ENCODE measurements around the gene SLC8A1. TPM values are rescaled to one million over a fixed set of nuclear protein-coding genes. Genes with fewer than 3 reads are reported as not detected.

SLC8A1 gene
- total RNA-seq, 1 donor from 2014 or later: 34.8 TPM

DNA sequence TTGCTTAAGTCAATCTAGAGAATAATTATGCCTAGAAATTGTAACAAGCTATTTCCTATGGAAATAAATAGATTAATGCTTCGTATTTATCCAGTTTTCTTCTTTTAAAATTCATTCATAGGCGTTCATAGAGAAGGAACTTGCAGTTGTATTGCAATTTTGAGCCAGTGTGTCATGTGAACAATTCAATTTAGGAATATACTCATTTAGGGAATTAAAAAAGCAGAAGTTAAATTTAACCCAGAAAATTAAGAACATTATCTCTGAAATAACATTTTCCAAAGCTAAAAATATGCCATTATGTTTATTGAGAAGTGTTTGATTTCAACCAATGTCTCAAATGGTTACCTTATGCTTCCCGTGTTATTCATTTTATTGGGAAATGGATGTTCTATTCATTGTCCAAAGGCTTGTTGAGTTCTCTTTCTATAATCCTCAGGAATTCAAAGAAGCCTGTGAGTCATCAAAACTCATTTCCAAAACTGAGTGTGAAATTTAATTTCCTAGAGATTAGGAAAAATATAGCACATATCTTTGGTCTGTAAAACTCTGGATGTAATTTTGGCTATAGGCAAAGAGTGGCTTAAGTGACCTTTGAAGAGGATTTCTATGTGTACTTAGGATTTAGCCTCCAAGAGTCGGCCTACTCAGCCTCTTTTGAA is 99.7 kb downstream of the SLC8A1 start:
- Mint-ChIP-seq H3K9me3 (ENCODE audit: unreplicated experiment) (no peaks in the 10 kb centered on the region), H3K4me1 (ENCODE audit: low read depth, unreplicated experiment) (peaks cover 33% of the 10 kb centered on the region), H3K27me3 (ENCODE audit: low read depth, unreplicated experiment) (no peaks in the 10 kb centered on the region), H3K27ac (ENCODE audit: unreplicated experiment) (peak overlapping the region; percentile 34), H3K36me3 (ENCODE audit: low read depth, unreplicated experiment) (no peaks in the 10 kb centered on the region), H3K4me3 (ENCODE audit: unreplicated experiment) (no peak overlapping the region)
- Histone ChIP-seq H3K27ac (ENCODE audit: low read depth, low read length) (no peak overlapping the region), H3K9ac (ENCODE audit: low read length) (no peak overlapping the region), H3K4me2 (ENCODE audit: low read length) (no peak overlapping the region), H3K27me3 (ENCODE audit: insufficient read depth, low read length) (no peaks in the 10 kb centered on the region), H3K4me1 (ENCODE audit: insufficient read depth, low read length) (peaks cover 17% of the 10 kb centered on the region), H3K36me3 (ENCODE audit: insufficient read depth, low read length) (no peaks in the 10 kb centered on the region), H3K4me3 (ENCODE audit: insufficient read depth, low read depth, low read length) (no peak overlapping the region), H2AFZ (ENCODE audit: low read depth, low read length) (no peak overlapping the region), H3K79me2 (ENCODE audit: insufficient read depth, low read length) (no peaks in the 10 kb centered on the region), H3K9me3 (ENCODE audit: insufficient read depth, low read depth, low read length) (no peaks in the 10 kb centered on the region), H4K20me1 (ENCODE audit: insufficient read depth, low read length) (no peaks in the 10 kb centered on the region)
- TF ChIP-seq CTCF (IDR thresholded peaks at IDR 0.05; ENCODE audit: insufficient read depth, low read depth, low read length): no peak
- TF ChIP-seq EZH2 (IDR thresholded peaks at IDR 0.05; ENCODE audit: insufficient read depth, low read length): no peak
- peak; percentile 54 for FAIRE-seq
- no peak for DNase-seq (ENCODE audit: low read depth)

DNA sequence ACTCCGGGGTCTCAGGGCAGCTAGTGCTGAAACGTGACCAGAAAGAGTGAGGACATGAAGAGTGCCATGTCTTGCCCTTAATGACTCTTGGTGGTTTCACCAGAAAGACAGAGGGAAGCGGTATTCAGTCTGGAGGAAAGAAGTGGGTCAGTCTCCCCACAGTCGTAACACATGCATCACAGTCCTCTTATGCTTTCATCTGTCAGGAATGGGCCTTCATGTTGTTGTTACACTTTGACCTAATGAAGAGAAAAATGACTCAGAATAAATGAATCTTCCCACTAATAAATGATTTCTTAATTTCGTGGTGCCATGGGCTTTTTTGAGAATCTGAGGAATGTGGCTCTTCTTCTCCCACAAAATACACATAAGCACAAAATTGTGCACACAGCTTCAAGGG is 103.2 kb downstream of the SLC8A1 start:
- Histone ChIP-seq H3K79me2 (ENCODE audit: insufficient read depth, low read length) (no peaks in the 10 kb centered on the region), H2AFZ (ENCODE audit: low read depth, low read length) (no peak overlapping the region), H3K4me2 (ENCODE audit: low read length) (peak overlapping the region; percentile 33), H3K27me3 (ENCODE audit: insufficient read depth, low read length) (no peaks in the 10 kb centered on the region), H3K4me3 (ENCODE audit: insufficient read depth, low read depth, low read length) (no peak overlapping the region), H3K27ac (ENCODE audit: low read depth, low read length) (peak overlapping the region; percentile 70), H3K4me1 (ENCODE audit: insufficient read depth, low read length) (peaks cover 25% of the 10 kb centered on the region), H3K9me3 (ENCODE audit: insufficient read depth, low read depth, low read length) (no peaks in the 10 kb centered on the region), H3K36me3 (ENCODE audit: insufficient read depth, low read length) (no peaks in the 10 kb centered on the region), H3K9ac (ENCODE audit: low read length) (peak overlapping the region; percentile 27), H4K20me1 (ENCODE audit: insufficient read depth, low read length) (no peaks in the 10 kb centered on the region)
- peaks cover 54% of the 10 kb centered on the region for H3K4me1 Mint-ChIP-seq (ENCODE audit: low read depth, unreplicated experiment)
- DNase-seq (ENCODE audit: low read depth) (peak; percentile 92), FAIRE-seq (peak; percentile 84)
- H3K36me3 Mint-ChIP-seq (ENCODE audit: low read depth, unreplicated experiment): no peaks in the 10 kb centered on the region
- peak overlapping the region; percentile 41 for H3K4me3 Mint-ChIP-seq (ENCODE audit: unreplicated experiment)
- no peaks in the 10 kb centered on the region for H3K9me3 Mint-ChIP-seq (ENCODE audit: unreplicated experiment)
- no peaks in the 10 kb centered on the region for H3K27me3 Mint-ChIP-seq (ENCODE audit: low read depth, unreplicated experiment)
- H3K27ac Mint-ChIP-seq (ENCODE audit: unreplicated experiment): peak overlapping the region; percentile 97
- TF ChIP-seq CTCF (IDR thresholded peaks at IDR 0.05; ENCODE audit: insufficient read depth, low read depth, low read length) (no peak), EZH2 (IDR thresholded peaks at IDR 0.05; ENCODE audit: insufficient read depth, low read length) (no peak)

GRCh38 chr2:40348038-40348437 is 103.9 kb downstream of the SLC8A1 start:
- Histone ChIP-seq H3K4me3 (ENCODE audit: insufficient read depth, low read depth, low read length) (no peak overlapping the region), H3K4me1 (ENCODE audit: insufficient read depth, low read length) (peaks cover 25% of the 10 kb centered on the region), H4K20me1 (ENCODE audit: insufficient read depth, low read length) (no peaks in the 10 kb centered on the region), H2AFZ (ENCODE audit: low read depth, low read length) (no peak overlapping the region), H3K9ac (ENCODE audit: low read length) (no peak overlapping the region), H3K36me3 (ENCODE audit: insufficient read depth, low read length) (no peaks in the 10 kb centered on the region), H3K4me2 (ENCODE audit: low read length) (no peak overlapping the region), H3K79me2 (ENCODE audit: insufficient read depth, low read length) (no peaks in the 10 kb centered on the region), H3K27ac (ENCODE audit: low read depth, low read length) (peak overlapping the region; percentile 70), H3K27me3 (ENCODE audit: insufficient read depth, low read length) (no peaks in the 10 kb centered on the region), H3K9me3 (ENCODE audit: insufficient read depth, low read depth, low read length) (no peaks in the 10 kb centered on the region)
- H3K27ac Mint-ChIP-seq (ENCODE audit: unreplicated experiment): peak overlapping the region; percentile 97
- DNase-seq (ENCODE audit: low read depth): no peak
- no peak for FAIRE-seq
- no peak for TF ChIP-seq CTCF (IDR thresholded peaks at IDR 0.05; ENCODE audit: insufficient read depth, low read depth, low read length)
- no peak for TF ChIP-seq EZH2 (IDR thresholded peaks at IDR 0.05; ENCODE audit: insufficient read depth, low read length)
- peaks cover 52% of the 10 kb centered on the region for H3K4me1 Mint-ChIP-seq (ENCODE audit: low read depth, unreplicated experiment)
- H3K4me3 Mint-ChIP-seq (ENCODE audit: unreplicated experiment): no peak overlapping the region
- no peaks in the 10 kb centered on the region for H3K9me3 Mint-ChIP-seq (ENCODE audit: unreplicated experiment)
- H3K36me3 Mint-ChIP-seq (ENCODE audit: low read depth, unreplicated experiment): no peaks in the 10 kb centered on the region
- no peaks in the 10 kb centered on the region for H3K27me3 Mint-ChIP-seq (ENCODE audit: low read depth, unreplicated experiment)

All from astrocyte (in vitro differentiated cells and primary cell).